Stomach (tissue), 9 donors: ENCODE measurements around the gene WDR45B. TPM values are rescaled to one million over a fixed set of nuclear protein-coding genes. Genes with fewer than 3 reads are reported as not detected.

ENCODE experiments used
- DNase-seq, 2 donors: peaks; one replicate each; pipeline versions ENCODE4 v3.0.0 to v3.0.0-alpha.2; 2013 to 2019
- H3K27ac ChIP-seq, 5 donors: fragments of 200-600 bp in 4 of 5; sonication (generic) in 4 of 5; one replicate each; pipeline ENCODE4 v1.5.1; 2013 to 2019; ENCODE audit warnings: mild to moderate bottlenecking in 1 of 5, moderate library complexity in 1 of 5
- H3K27me3 ChIP-seq, 3 donors: fragments of 200-600 bp; sonication (generic); one replicate each; pipeline ENCODE4 v1.5.1; 2017 to 2019; ENCODE audit warnings: mixed run types in 1 of 3
- H3K36me3 ChIP-seq, 4 donors: fragments of 200-600 bp; sonication (generic); 1 replicate in 3 of 4; 2 replicates in 1 of 4; pipeline ENCODE4 v1.5.1; 2016 to 2019
- H3K4me1 ChIP-seq, 4 donors: fragments of 200-600 bp; sonication (generic); one replicate each; pipeline ENCODE4 v1.5.1; 2016 to 2019
- H3K4me3 ChIP-seq, 4 donors: fragments of 200-600 bp; sonication (generic) in 3 of 4; one replicate each; pipeline ENCODE4 v1.5.1; 2016 to 2019; ENCODE audit warnings: mild to moderate bottlenecking in 1 of 4
- H3K9me3 ChIP-seq, 4 donors: fragments of 200-600 bp; sonication (generic); one replicate each; pipeline ENCODE4 v1.5.1; 2016 to 2019
- CTCF ChIP-seq, 7 experiments: fragments of 450-650 bp in 4 of 7; fragments of 200-600 bp in 3 of 7; sonication (generic) in 3 of 7; IDR thresholded peaks; one replicate each; pipeline ENCODE4 v1.5.1; 2016 to 2019; ENCODE audit warnings: antibody characterized with exemption in 7 of 7, control low read depth in 2 of 7, mild to moderate bottlenecking in 1 of 7
- EP300 ChIP-seq: sonication (generic); formaldehyde crosslinking; IDR thresholded peaks from one replicate; pipeline ENCODE4 v1.6.1; 2017; ENCODE audit warnings: antibody characterized with exemption
- POLR2A ChIP-seq, 4 donors: fragments of 450-650 bp; IDR thresholded peaks; one replicate each; pipeline ENCODE4 v1.6.1; 2016; ENCODE audit warnings: antibody characterized with exemption in 4 of 4, control low read depth in 2 of 4, mild to moderate bottlenecking in 1 of 4, moderate library complexity in 1 of 4
- POLR2AphosphoS5 ChIP-seq, 3 donors: sonication (generic); formaldehyde crosslinking; IDR thresholded peaks; one replicate each; pipeline ENCODE4 v1.6.1; 2016; ENCODE audit warnings: antibody characterized with exemption in 3 of 3
- WGBS, 5 donors: extraction: QIAGEN DNeasy Blood & Tissue Kit in 3 of 5; methylation state at CpG; one replicate each; pipeline versions ENCODE4 v1.1.5 to v1.1.7; 2013 to 2018; 5-methylcytosine and 5-hydroxymethylcytosine counted together
- intact Hi-C: fragments of 100-400 bp; cut with DNase I; formaldehyde crosslinking; loops from one replicate; pipeline ENCODE4 v1.15.1; 2023; ENCODE audit warnings: low total_unique reads
- polyA plus RNA-seq, 3 donors: library from polyadenylated mRNA; stranded (reverse); fragments of 200-250 nt; gene quantifications; one replicate each; pipeline ENCODE4 v1.2.3, GENCODE V29; 2013
- total RNA-seq, 5 donors: library from RNA; depleted of rRNA; stranded (reverse); fragments of >200 nt; gene quantifications; one replicate each; pipeline versions ENCODE4 v1.1.0 to v1.2.3, GENCODE V29; 2014 to 2016
- donor health status: healthy with polysubstance abuse.
- donor health status: Bipolar disorder and iron deficiency.
- donor health status: healthy.

WDR45B gene
- total and polyA plus RNA-seq, 8 donors = 62.8 to 108 (median 76.2) TPM

GRCh38 chr17:82633343-82633742 lies 14.9 kb downstream of the WDR45B start:
- intact Hi-C loops = no loop called here
- TF ChIP-seq POLR2AphosphoS5 (IDR thresholded peaks at IDR 0.05) (no peak), POLR2A (IDR thresholded peaks at IDR 0.05) (no peak), EP300 (no peak), CTCF (IDR thresholded peaks at IDR 0.05) (no peak)
- H3K27me3 ChIP-seq = no peaks in the 10 kb centered on the region
- peaks cover 17 to 74% (median 55%) of the 10 kb centered on the region in 4 donors for H3K36me3 ChIP-seq
- H3K4me3 ChIP-seq = no peak overlapping the region
- no peak overlapping the region for H3K27ac ChIP-seq
- H3K9me3 ChIP-seq = peaks cover 0 to 10% (median 3%) of the 10 kb centered on the region in 4 donors
- DNase-seq = no peak
- H3K4me1 ChIP-seq = peaks cover 0 to 35% (median 24%) of the 10 kb centered on the region in 4 donors

- no peak for DNase-seq
- Histone ChIP-seq H3K27ac (no peak overlapping the region), H3K4me1 (peaks cover 0 to 33% (median 21%) of the 10 kb centered on the region in 4 donors), H3K27me3 (no peaks in the 10 kb centered on the region), H3K9me3 (peaks cover 0 to 5% (median 3%) of the 10 kb centered on the region in 4 donors), H3K36me3 (peaks cover 22 to 79% (median 59%) of the 10 kb centered on the region in 4 donors), H3K4me3 (no peak overlapping the region)
- no peak for TF ChIP-seq POLR2A (IDR thresholded peaks at IDR 0.05)
- TF ChIP-seq EP300 = no peak
- TF ChIP-seq CTCF (IDR thresholded peaks at IDR 0.05) = no peak
- no peak for TF ChIP-seq POLR2AphosphoS5 (IDR thresholded peaks at IDR 0.05)
- intact Hi-C loops = no loop called here
- WGBS, 5 donors = 87 to 94% (median 91%) methylated on average over 8 of the region's 8 CpGs
Measured at GRCh38 chr17:82632451-82632850, 15.8 kb downstream of the WDR45B start.

- Histone ChIP-seq H3K36me3 (peaks cover 30 to 82% (median 64%) of the 10 kb centered on the region in 4 donors), H3K27me3 (no peaks in the 10 kb centered on the region), H3K27ac (no peak overlapping the region), H3K4me3 (no peak overlapping the region), H3K4me1 (peaks cover 0 to 28% (median 15%) of the 10 kb centered on the region in 4 donors), H3K9me3 (no peaks in the 10 kb centered on the region)
- intact Hi-C loops = no loop called here
- WGBS, 5 donors = 62 to 85% (median 82%) methylated on average over 6 of the region's 6 CpGs
- DNase-seq = no peak
- TF ChIP-seq POLR2AphosphoS5 (IDR thresholded peaks at IDR 0.05) = no peak
- TF ChIP-seq EP300 = no peak
- no peak for TF ChIP-seq POLR2A (IDR thresholded peaks at IDR 0.05)
- no peak for TF ChIP-seq CTCF (IDR thresholded peaks at IDR 0.05)
Measured at GRCh38 chr17:82631544-82631943, 16.7 kb downstream of the WDR45B start.

- H3K27me3 ChIP-seq = no peaks in the 10 kb centered on the region
- intact Hi-C loops = no loop called here
Measured at GRCh38 chr17:82630212-82630611, 18.0 kb downstream of the WDR45B start.

More at GRCh38 chr17:82630212-82630611, 18.0 kb downstream of the WDR45B start:
- Histone ChIP-seq H3K4me3 (no peak overlapping the region), H3K36me3 (peaks cover 38 to 95% (median 77%) of the 10 kb centered on the region in 4 donors), H3K27ac (no peak overlapping the region), H3K9me3 (no peaks in the 10 kb centered on the region), H3K4me1 (peaks cover 0 to 21% (median 5%) of the 10 kb centered on the region in 4 donors)
- WGBS, 5 donors = 89 to 93% (median 91%) methylated on average over 12 of the region's 12 CpGs
- no peak for DNase-seq
- TF ChIP-seq CTCF (IDR thresholded peaks at IDR 0.05) (no peak), POLR2A (IDR thresholded peaks at IDR 0.05) (no peak), EP300 (no peak), POLR2AphosphoS5 (IDR thresholded peaks at IDR 0.05) (no peak)
